Cardiac septum (tissue), 1 donor: ENCODE measurements around the gene KPNA6. TPM values are rescaled to one million over a fixed set of nuclear protein-coding genes. Genes with fewer than 3 reads are reported as not detected.

Experiments
- DNase-seq: peaks from one replicate; pipeline ENCODE4 v3.0.0-alpha.2; 2020; ENCODE audit warnings: low spot score
- intact Hi-C: fragments of 100-400 bp; cut with DNase I; formaldehyde crosslinking; loops from one replicate; pipeline ENCODE4 v1.14.0; 2022
- total RNA-seq: library from RNA; stranded (reverse); fragmentation: NEBNext Ultra II Directional; extraction: Animal tissue kit (Norgen Biotek cat#: 25700); gene quantifications from one replicate; pipeline ENCODE4 v1.2.1, GENCODE V29; 2021
- donor health status: DM: no; HTN: no; CAD: no.

Gene KPNA6
- total RNA-seq, 1 donor from 2014 or later, result 81.4 TPM

DNA sequence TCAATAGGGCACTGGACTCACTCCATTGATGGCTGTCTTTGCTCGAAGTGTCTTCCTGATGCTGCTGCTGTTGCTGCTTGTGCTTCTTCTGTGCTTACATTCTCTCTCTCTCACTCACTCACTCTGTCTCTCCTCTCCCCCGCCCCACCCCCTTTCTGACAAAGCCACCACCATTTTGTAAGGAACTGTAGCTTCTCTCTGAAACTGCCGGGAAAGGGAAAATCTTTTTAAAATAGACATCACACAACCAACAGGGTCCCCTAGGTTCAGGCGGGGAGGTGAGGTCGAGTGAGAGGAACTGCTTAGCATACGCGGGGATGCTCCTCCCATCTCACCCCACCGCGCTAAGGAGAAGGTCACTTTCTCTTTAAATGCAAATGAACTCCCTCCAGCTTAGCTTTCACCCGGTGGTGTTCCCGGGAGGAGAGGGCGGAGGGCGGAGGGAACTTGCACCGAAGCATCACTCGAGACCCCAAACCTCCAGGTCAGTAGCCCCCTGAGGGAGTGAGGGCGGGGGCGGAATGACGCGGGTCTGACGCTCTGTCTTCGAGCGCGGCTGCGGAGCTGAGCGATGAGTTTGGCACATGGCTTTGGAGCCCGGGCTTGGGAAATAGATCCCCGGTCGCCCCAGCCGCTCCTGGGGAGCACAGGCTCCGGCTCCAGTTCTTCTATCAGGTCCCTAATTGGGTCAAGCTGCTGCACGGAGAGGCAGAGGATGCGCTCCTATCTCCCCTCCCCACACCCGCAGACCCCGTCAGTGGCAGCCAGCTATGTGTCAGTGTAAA is 92.6 kb downstream of the KPNA6 start, which contains the start of gene CCDC28B:
CCDC28B (plus strand) TSS at position 370 of the 785 bp plus-strand sequence. CDS start 1,341 bp downstream, outside the sequence.
- intact Hi-C loops, result no loop called here
- peak; percentile 82 for DNase-seq

DNA sequence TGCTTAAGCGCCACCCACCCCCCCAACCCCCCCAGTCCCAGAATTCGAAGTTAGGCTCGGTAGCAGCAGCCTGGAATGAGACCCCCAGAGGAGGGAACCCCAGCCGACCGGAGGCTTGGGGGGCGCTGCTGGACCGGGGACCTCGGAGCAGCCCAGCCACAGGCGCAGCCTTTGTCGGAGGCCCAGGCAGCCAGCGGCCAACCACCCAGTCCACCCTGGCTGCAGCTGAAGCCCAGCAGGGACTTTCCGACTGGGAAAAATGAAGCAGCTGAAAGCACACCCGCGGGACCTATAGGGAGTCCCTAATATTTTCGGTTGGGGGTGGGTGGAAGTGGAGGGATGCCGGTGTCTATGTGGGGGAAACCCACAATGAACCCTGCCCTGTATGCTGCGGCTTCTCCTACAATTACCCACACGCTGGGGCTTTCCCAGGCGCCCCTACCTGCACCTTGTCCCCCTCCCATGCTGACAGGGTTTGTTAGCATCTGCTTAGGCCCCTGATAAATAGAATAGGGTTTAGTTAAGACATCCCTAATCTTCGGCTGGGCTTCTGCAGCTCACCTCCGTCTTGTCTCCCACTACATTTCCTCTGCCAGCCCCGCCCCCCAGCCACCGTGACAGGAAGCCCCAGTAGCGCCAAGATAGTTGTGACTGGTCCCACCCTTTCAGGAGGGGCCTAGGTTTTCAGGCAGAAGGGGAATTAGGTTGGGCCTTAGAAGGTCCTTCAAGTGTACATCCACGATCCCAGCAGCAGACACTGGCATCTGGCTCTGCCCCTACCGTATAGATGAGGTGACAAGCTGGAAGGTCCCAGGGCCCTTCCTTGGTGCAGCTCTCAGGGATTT is 93.4 kb downstream of the KPNA6 start:
- DNase-seq, result peak; percentile 87
- intact Hi-C loops, result no loop called here

DNA sequence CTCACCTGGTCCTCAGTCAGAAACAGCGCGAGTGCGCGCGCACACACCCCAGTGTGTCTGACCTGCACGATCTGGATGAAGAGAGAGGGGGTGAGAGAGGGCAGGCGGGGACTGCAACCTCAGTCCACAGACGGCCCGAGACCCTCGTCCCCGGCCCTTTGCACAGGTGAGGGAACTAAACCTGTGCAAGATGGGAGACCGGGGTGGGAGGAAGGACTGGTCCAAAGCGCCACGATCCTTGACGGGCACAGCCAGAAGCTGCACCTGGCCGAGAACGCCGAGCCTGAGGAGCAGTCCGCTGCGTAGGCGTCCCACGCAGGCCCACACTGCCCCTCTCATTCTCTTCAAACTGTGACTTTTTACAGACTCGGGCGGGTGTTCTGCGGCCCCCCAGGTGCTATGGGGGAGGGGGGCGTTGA is 97.1 kb downstream of the KPNA6 start:
- no peak for DNase-seq
- intact Hi-C loops, result no loop called here

DNA sequence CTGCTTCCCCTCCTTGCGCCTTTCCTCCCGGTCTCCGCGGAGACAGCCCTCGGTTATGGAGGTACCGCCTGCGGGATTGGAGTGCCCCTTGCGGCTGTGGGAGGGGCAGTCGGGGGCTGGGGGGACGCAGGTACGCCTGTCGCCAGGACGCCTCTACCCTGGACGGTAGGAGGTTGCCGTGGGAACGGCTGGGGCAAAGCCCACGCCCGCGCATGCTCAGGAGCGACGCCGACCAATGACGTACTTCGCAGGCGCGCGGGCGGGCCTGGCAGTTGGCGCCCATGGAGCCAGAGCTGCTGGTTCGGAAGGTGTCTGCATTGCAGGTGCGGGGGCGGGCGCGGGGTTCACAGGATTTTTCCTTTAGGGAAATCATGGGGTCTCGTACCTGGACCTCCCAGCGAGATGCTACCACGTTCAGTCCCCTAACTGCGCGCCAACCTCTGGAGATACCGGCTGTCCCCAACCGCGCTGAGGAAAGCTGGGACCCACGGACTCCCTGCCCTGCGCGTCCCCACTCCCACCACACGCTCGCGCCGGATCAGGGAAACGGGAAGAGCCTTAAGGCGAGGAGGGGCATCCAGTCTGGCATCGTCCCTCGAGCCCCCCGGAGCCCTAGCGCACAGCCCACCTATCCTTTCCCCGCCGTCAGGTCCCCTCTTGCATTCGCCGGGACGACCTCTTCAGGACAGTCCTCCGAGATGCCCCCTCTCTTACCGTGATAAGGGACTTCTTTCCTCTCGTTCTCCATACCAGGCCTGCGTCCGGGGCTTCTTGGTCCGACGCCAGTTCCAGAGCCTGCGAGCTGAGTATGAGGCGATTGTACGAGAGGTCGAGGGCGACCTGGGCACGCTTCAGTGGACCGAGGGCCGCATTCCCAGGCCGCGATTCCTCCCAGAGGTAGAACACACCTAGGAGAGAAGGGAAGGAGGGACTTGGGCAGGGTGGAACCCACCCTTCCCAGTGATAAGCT is 97.8 kb downstream of the KPNA6 start, which contains the start of gene IQCC:
IQCC (plus strand) TSS at position 271 of the 970 bp plus-strand sequence; CDS start at position 282, 11 bp downstream.
- intact Hi-C loops, result no loop called here
- DNase-seq, result peak; percentile 93

DNA sequence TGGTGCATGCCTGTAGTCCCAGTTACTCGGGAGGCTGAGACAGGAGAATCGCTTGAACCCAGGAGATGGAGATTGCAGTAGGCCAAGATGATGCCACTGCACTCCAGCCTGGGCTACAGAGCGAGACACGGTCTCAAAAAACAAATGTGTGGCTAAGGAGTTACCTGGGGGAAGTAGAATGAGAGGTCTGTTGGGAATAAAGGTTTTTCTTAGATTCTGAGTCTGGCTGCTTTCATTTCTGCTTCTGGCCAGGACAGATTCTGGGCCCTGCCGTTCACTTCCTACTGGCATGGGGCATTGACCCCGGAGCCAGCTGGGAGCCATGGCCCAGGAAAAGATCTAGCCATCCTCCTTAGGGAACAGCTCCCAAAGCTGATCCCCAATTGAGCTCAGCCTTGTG is 100.6 kb downstream of the KPNA6 start:
- intact Hi-C loops, result no loop called here

DNA sequence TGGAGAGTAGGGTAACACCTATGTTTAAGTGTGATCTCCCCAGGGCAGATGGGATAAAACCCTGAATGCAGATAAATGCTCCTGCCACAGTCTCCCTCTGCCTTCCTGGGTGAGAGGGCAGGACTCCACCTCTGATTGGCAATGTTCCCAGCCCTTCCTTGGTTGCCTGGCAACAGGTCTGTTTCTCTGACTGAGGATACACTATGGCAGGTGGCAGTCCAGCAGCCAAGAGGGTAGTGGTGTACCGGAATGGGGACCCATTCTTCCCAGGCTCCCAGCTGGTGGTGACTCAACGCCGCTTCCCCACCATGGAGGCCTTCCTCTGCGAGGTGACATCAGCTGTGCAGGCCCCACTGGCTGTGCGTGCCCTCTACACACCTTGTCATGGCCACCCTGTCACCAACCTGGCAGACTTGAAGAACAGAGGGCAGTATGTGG is 101.1 kb downstream of the KPNA6 start, which contains the start of gene DCDC2B:
DCDC2B (plus strand) TSS at position 199 of the 438 bp plus-strand sequence; CDS start at position 204, 5 bp downstream.
- DNase-seq, result no peak
- intact Hi-C loops, result no loop called here

More for the DNA sequence above, 100.6 kb downstream of the KPNA6 start:
- no peak for DNase-seq

DNA sequence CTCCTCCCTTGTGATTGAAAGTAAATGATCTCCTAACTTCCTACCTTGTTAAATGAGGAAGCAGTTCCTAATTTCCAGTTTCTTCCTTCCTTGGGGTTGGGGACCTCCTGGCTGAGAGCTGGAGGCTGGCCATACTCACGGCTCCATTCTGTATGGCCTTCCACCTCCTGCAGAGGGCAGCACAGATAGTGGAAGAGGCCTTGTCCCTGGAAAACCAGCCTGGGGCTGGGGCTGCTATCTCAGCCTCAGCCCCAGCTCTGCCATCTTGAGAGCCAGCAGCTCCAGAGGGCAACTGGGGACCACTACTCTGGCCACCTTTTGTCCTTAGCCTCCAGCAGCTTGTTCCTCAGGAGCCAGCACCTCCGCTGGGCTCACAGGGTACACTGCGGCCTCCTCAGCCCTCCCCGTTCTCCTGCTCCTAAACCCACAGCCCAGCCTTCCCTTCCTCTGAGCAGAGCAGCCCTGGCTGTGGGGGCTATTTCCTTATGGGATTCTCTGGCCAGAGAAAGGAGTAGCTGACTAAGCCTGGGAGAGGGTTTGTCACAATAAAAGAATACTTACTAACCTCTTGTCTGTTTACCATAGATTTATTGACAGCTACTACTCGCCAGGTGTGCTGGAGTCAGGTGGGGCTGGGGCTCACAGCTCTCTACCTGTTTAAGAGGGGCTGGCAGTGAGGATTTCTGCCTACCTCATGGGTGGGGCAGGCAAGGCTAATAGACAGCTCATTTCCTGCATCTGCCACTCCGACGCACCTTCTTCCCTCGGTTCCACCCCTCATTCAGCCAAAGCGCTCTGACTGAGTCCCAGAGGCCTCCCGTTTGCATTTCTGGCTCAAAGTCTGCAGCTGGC is 108.0 kb downstream of the KPNA6 start:
- intact Hi-C loops, result loop anchor here (2.0 kb wide), 1 partner anchor 99 kb away; no protein-coding TSS in a partner anchor
- DNase-seq, result no peak

DNA sequence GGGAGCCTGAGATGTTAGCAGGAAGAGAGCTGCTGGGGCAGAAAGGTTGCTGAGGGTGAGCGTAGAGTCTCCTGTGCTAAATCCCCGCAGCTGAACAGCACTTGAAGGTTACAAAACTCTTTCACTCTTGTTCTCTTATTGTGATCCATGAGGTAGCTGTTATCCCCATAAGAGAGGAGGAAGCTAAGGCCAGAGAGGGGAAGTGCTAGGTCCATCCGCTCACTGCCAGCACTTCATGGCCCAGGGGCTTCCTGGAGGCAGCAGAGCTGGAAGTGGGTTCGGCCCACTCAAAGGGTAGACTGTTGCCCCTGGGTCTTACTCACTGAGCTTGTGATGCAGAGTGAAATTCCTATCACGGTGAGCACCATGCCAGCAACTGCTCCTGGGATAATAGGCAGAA is 108.7 kb downstream of the KPNA6 start:
- DNase-seq, result no peak
- intact Hi-C loops, result loop anchor here (2.0 kb wide), 1 partner anchor 98 kb away; no protein-coding TSS in a partner anchor

DNA sequence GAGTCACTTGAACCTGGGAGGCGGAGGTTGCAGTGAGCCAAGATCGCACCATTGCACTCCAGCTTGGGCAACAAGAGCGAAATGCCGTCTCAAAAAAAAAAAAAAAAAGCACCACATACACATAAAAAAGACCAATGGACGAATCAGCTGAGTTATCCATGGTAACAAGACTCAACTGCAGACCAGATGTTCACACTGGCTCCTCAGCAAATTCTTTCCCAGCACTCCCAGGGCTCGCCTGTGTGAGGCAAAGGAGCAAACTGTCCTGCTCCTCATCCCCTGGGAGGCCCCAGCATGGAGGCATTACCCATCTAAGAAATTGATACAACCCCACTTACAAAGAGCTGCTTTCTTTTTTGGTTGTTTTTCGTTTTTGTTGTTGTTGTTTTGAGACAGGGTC is 111.2 kb downstream of the KPNA6 start:
- DNase-seq, result no peak
- intact Hi-C loops, result no loop called here

DNA sequence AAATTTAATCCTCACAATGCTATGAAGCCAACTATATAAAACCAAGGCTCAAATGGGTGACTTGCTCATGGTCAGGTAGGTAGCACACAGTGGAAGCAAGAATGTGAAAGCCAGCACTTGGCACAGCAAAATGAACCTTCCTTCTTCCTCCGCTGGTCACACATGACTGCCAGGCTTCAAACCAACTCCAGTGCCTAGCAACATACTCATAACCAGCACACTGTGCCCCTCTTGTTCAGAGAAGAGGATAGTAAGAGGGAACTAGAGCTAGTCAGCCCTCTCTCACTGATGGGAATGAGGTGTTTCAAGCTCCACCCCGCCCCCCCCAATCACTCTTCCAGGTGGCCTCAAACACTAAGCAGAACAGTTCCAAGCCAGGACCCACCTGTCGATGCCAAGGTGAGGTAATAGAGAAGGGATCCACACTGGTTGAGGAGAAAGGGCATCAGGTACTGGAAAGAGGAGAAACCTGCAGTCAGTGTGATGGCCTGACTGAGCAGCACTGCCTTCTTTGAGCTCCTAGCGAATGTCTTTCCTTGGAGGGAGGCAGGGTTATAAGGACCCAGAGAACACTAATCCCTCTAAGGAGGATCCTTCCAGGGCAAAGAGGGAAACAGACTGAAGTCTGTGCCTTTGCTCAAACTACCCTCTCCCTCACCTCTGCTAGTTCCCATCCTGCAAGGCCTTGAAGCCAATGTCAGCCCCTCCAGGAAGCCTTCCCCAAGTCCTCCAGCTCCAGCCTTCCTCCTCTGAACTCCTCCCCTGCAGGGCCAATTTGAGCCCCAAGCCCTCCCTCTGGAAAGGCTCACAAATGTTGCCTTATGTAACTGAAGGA is 113.1 kb downstream of the KPNA6 start:
- intact Hi-C loops, result loop anchor here (5.0 kb wide), 1 partner anchor 171 kb away; the partner anchor contains the start of gene BSDC1
- no peak for DNase-seq

DNA sequence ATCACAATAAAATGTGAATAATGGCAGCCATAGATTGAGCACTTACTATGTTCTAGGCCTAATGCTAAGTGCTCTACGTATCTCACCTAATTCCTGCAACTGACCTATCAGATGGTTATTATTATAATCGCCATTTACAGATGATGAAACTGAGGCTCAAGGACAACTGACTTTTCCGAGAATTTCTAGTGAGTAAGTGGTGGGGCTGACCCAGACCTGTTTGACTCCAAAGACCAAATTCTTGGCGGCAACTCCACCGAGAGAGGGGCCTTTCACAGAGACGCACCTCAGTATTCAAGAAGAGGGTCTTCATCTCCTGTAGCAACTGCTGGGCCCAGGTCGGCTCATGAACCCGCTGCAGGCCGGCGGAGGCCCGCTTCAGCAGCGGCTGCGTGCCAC is 113.7 kb downstream of the KPNA6 start:
- intact Hi-C loops, result loop anchor here (5.0 kb wide), 1 partner anchor 171 kb away; the partner anchor contains the start of gene BSDC1
- no peak for DNase-seq

DNA sequence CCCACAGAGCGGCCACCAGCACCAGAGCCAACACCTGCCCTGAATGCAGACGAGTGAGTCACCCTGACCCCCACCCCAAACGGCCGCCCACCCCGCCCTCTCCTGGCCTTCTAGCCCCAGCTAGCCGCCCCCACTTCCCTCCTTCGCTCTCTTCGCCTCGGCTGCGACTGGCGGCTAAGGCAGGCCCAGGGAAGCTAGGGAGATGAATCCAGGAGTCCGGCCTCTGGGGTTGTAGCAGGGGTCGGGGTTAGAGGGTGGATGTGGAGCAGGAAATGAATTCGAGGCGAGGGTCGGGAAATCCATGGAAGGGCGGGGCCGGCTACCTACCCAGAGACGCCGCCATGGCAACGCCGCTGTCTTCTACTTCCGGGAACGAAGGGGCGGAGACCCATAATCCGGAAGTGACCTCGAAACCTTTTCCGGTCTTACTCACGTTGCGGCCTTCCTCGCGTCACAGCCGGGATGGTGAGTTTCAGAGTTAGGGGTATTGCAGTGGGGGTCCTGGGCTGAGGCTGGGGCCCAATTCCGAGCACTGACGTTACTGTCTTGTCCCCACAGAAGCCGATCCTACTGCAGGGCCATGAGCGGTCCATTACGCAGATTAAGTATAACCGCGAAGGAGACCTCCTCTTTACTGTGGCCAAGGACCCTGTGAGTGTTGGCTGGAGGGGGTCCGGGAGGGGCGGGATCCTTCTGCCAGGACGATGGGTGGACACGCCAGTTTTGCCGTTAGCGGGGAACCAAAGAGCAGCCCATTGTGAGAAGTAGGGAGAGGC is 114.3 kb downstream of the KPNA6 start, which contains the start of the genes EIF3I and TMEM234:
EIF3I (plus strand) TSS at position 428 of the 776 bp plus-strand sequence; CDS start at position 463, 35 bp downstream.
TMEM234 (minus strand) TSS at position 374 of the 776 bp plus-strand sequence; CDS start at position 343, 31 bp downstream.
- peak; percentile 97 for DNase-seq
- intact Hi-C loops, result loop anchor here (2.0 to 5.0 kb wide), 2 partner anchors 19 to 170 kb away; partner anchors contain the start of gene BSDC1

DNA sequence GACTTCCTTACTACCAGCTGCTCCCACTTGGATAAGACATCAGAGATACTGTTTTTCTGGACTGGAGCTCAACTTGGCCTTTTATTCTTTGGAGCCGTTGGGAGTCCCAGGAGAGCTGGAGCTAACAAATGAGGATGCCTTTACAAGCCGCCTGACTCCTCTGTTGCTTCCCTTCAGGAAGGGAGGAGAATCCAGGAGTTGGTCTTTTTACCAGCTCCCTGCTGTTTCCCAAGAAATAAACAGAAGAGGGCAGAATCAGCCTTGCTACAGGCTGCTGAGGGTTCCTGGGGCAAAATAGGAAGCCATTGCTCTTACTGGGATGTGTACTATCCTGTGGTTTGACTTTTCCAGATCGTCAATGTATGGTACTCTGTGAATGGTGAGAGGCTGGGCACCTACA is 115.8 kb downstream of the KPNA6 start:
- no peak for DNase-seq
- intact Hi-C loops, result loop anchor here (2.0 to 5.0 kb wide), 2 partner anchors 17 to 169 kb away; partner anchors contain the start of gene BSDC1

DNA sequence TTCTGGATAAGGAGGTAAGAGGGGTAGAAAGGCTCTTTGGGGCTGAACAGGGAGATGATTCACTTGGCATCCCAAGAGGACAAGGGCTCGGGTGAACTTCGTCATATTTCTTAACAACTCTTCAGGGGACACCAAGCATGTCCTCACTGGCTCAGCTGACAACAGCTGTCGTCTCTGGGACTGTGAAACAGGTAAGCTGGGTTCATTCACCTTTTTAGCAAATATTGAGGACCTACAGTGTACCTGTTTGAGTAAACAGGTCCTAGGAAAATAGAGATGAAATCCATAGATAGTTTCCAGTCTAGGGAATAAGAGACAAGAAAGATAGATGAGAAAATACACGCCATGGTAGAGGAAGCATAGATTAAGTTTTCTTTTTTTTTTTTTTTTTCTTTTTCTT is 116.4 kb downstream of the KPNA6 start:
- no peak for DNase-seq
- intact Hi-C loops, result loop anchor here (5.0 kb wide), 1 partner anchor 168 kb away; the partner anchor contains the start of gene BSDC1
